ENCODE data around the gene TLL1.

GRCh38 chr4:165931741-165932140, 58.7 kb downstream of the TLL1 start:
- no peak for TF ChIP-seq CTCF (IDR thresholded peaks at IDR 0.05 in 4 of 5, conservative IDR thresholded peaks at IDR 0.05 in 1 of 5)
- no peak for TF ChIP-seq POLR2A (IDR thresholded peaks at IDR 0.05)

Data from gastrocnemius medialis (tissue), 4 donors.